Caco-2 (cell line): Measurements from ENCODE around the gene RACGAP1. TPM values are rescaled to one million over a fixed set of nuclear protein-coding genes. Genes with fewer than 3 reads are reported as not detected.

Source experiments
- BruUV-seq: library from RNA; stranded (reverse); fragments of 400-500 nt; replicated peaks from 2 replicates; lab custom pipeline; 2021; lab: Mats Ljungman, UMichigan
- CTCF ChIA-PET: fragments of 300-600 bp; sonication (Branson Sonifier 250); formaldehyde crosslinking; loops from one replicate; lab custom pipeline; 2022; ENCODE audit warnings: antibody characterized with exemption; lab: Charles Lee
- POLR2A ChIA-PET: fragments of 300-600 bp; sonication (Branson Sonifier 250); formaldehyde crosslinking; loops from one replicate; lab custom pipeline; 2022; ENCODE audit warnings: antibody characterized with exemption; lab: Charles Lee
- DNase-seq, 2 experiments: peaks; one replicate each; pipeline versions ENCODE4 v3.0.0 to v3.0.0-alpha.2; 2020 to 2022
- H3K27me3 ChIP-seq: replicated peaks from 2 replicates; pipeline ENCODE4 v1.6.0; 2011; ENCODE audit warnings: low read length; ENCODE audit not compliant: control insufficient read depth, insufficient read depth
- H3K36me3 ChIP-seq: 2 replicates; pipeline ENCODE4 v1.5.1; 2011; ENCODE audit warnings: low read length; ENCODE audit not compliant: control insufficient read depth, insufficient read depth
- H3K4me1 ChIP-seq: fragments of 250-450 bp; sonication (Bioruptor Pico); 2 replicates; pipeline ENCODE4 v1.5.1; 2020; ENCODE audit warnings: mild to moderate bottlenecking
- H3K4me3 ChIP-seq: 2 replicates; pipeline ENCODE4 v1.5.1; 2011; ENCODE audit warnings: low read depth, mild to moderate bottlenecking, control low read depth, low read length
- H3K9me3 ChIP-seq: fragments of 250-450 bp; sonication (Bioruptor Pico); 2 replicates; pipeline ENCODE4 v1.5.1; 2020; ENCODE audit warnings: mild to moderate bottlenecking, moderate library complexity
- H3K27ac Mint-ChIP-seq: one replicate; pipeline ENCODE4 v1.8.0; 2022; ENCODE audit warnings: mixed read lengths; ENCODE audit not compliant: unreplicated experiment
- H3K27me3 Mint-ChIP-seq: one replicate; pipeline ENCODE4 v1.8.0; 2022; ENCODE audit warnings: mixed read lengths; ENCODE audit not compliant: insufficient read depth, unreplicated experiment
- H3K36me3 Mint-ChIP-seq: one replicate; pipeline ENCODE4 v1.8.0; 2022; ENCODE audit warnings: mild to moderate bottlenecking, mixed read lengths; ENCODE audit not compliant: insufficient read depth, unreplicated experiment
- H3K4me1 Mint-ChIP-seq: one replicate; pipeline ENCODE4 v1.8.0; 2022; ENCODE audit warnings: low read depth, mixed read lengths; ENCODE audit not compliant: unreplicated experiment
- H3K4me3 Mint-ChIP-seq: one replicate; pipeline ENCODE4 v1.8.0; 2022; ENCODE audit warnings: mild to moderate bottlenecking, moderate library complexity, mixed read lengths; ENCODE audit not compliant: unreplicated experiment
- H3K9me3 Mint-ChIP-seq: one replicate; pipeline ENCODE4 v1.8.0; 2022; ENCODE audit warnings: mixed read lengths; ENCODE audit not compliant: unreplicated experiment
- intact Hi-C: fragments of 100-400 bp; cut with micrococcal nuclease; formaldehyde crosslinking; loops from one replicate; pipeline ENCODE4 v1.10.0; 2022; ENCODE audit not compliant: unreplicated experiment
- total RNA-seq: library from RNA; stranded (reverse); gene quantifications from 2 replicates; pipeline ENCODE4 v1.2.3, GENCODE V29; 2022
- TF ChIP-seq, protein P1 (sequence below), 2 experiments: fragments of 200-600 bp in 1 of 2; IDR thresholded peaks; 1 replicate in 1 of 2; 2 replicates in 1 of 2; pipeline versions ENCODE4 v1.5.1 to v1.8.0; 2011 to 2022; ENCODE audit warnings: antibody characterized with exemption in 1 of 2, control low read depth in 1 of 2, inconsistent platforms in 1 of 2, low read depth in 1 of 2, low read length in 1 of 2, mild to moderate bottlenecking in 1 of 2, moderate library complexity in 1 of 2; ENCODE audit not compliant: insufficient read depth in 1 of 2, severe bottlenecking in 1 of 2, unreplicated experiment in 1 of 2

The RACGAP1 gene
- total RNA-seq, 1 experiment from 2014 or later: 131 TPM

DNA sequence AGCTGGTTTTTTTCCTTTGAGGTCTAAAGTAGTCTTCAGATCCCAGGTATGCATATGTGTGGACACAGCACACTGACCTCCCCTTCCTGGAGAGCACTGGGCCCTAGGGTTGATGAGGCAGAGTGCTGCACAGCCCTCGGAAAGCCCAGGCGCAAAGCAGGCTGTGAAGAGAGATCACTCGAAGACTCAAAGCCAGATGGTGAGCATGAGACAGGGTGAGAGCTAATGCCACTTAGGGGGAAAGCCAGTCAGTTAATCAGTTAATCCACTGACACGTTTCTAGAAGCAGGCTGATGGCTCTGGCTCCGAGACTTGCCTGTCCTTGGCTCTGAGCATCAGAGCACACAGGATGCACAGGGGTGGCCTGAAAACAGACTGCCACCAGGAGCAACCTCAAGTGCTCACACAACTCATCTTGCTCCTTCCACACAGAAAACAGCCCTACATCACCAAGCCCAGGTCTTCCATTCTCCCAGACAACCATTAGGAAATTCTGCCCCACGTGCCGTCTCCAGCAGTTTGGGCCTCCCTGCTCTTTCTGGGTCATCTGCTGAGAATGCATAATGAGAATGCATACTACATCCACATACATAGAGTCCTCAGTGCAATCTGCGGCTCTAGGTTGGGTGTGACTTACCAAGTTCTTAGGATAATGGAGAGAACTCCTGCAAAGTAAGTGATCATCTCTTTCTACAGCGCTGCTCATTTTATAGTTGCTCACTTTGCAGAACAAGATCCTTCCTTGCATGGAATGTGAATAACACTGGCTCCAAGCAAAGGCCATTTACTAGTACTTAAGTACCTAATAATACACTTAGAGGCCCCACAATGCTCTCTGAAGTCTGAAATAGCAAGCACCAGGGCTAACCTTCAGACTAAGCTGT lies 40.6 kb downstream of the RACGAP1 start:
- Mint-ChIP-seq H3K4me3 (no peak overlapping the region), H3K4me1 (peaks cover 12% of the 10 kb centered on the region), H3K9me3 (no peaks in the 10 kb centered on the region), H3K27ac (no peak overlapping the region), H3K36me3 (peaks cover 38% of the 10 kb centered on the region), H3K27me3 (no peaks in the 10 kb centered on the region)
- ChIA-PET CTCF (interaction anchor here (0.6 to 1.7 kb wide), 3 partner anchors 19 to 116 kb away, joined by 3 to 5 read pairs (median 4); no protein-coding TSS in a partner anchor), POLR2A (no interaction called here)
- intact Hi-C loops: no loop called here
- H3K4me3 ChIP-seq: no peak overlapping the region
- peaks cover 19% of the 10 kb centered on the region for H3K4me1 ChIP-seq
- no peaks in the 10 kb centered on the region for H3K9me3 ChIP-seq
- no peaks in the 10 kb centered on the region for H3K27me3 ChIP-seq
- BruUV-seq: no TSS peak
- TF ChIP-seq, protein P1, sequence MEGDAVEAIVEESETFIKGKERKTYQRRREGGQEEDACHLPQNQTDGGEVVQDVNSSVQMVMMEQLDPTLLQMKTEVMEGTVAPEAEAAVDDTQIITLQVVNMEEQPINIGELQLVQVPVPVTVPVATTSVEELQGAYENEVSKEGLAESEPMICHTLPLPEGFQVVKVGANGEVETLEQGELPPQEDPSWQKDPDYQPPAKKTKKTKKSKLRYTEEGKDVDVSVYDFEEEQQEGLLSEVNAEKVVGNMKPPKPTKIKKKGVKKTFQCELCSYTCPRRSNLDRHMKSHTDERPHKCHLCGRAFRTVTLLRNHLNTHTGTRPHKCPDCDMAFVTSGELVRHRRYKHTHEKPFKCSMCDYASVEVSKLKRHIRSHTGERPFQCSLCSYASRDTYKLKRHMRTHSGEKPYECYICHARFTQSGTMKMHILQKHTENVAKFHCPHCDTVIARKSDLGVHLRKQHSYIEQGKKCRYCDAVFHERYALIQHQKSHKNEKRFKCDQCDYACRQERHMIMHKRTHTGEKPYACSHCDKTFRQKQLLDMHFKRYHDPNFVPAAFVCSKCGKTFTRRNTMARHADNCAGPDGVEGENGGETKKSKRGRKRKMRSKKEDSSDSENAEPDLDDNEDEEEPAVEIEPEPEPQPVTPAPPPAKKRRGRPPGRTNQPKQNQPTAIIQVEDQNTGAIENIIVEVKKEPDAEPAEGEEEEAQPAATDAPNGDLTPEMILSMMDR (IDR thresholded peaks at IDR 0.05; ENCODE audit: insufficient read depth in 1 of 2, low read depth in 1 of 2, low read length in 1 of 2, severe bottlenecking in 1 of 2, unreplicated experiment in 1 of 2): no peak
- no peak for DNase-seq
- no peaks in the 10 kb centered on the region for H3K36me3 ChIP-seq

DNA sequence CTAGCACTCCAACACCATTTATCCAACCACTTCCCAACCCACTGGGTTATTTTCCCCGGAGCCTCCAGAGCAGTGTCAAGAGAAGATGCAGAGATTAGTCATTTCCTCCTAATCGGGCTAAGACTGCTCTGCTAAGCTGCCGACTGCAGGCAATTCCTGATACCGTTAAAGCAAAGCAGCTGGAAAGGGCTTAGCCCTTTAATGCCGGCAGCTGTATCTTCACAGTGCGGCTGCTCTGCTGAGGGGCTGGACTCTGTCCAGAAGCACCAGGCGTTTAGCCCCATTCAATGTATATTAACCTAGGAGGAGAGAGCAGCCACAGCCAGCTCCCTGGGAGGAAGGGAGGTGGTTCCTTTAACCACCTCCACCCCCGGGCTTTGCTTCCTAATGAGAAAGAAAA lies 41.4 kb downstream of the RACGAP1 start:
- intact Hi-C loops: no loop called here
- Histone ChIP-seq H3K4me1 (peaks cover 19% of the 10 kb centered on the region), H3K27me3 (no peaks in the 10 kb centered on the region), H3K4me3 (no peak overlapping the region), H3K9me3 (no peaks in the 10 kb centered on the region), H3K36me3 (no peaks in the 10 kb centered on the region)
- CTCF ChIA-PET: interaction anchor here (0.7 to 1.1 kb wide), 2 partner anchors 86 to 117 kb away, joined by 3 to 5 read pairs; no protein-coding TSS in a partner anchor
- TF ChIP-seq, protein P1 (IDR thresholded peaks at IDR 0.05; ENCODE audit: insufficient read depth in 1 of 2, low read depth in 1 of 2, low read length in 1 of 2, severe bottlenecking in 1 of 2, unreplicated experiment in 1 of 2): no peak
- POLR2A ChIA-PET: no interaction called here
- BruUV-seq: no TSS peak
- Mint-ChIP-seq H3K9me3 (no peaks in the 10 kb centered on the region), H3K27me3 (no peaks in the 10 kb centered on the region), H3K36me3 (peaks cover 31% of the 10 kb centered on the region), H3K4me3 (no peak overlapping the region), H3K4me1 (peaks cover 12% of the 10 kb centered on the region), H3K27ac (no peak overlapping the region)
- no peak for DNase-seq

DNA sequence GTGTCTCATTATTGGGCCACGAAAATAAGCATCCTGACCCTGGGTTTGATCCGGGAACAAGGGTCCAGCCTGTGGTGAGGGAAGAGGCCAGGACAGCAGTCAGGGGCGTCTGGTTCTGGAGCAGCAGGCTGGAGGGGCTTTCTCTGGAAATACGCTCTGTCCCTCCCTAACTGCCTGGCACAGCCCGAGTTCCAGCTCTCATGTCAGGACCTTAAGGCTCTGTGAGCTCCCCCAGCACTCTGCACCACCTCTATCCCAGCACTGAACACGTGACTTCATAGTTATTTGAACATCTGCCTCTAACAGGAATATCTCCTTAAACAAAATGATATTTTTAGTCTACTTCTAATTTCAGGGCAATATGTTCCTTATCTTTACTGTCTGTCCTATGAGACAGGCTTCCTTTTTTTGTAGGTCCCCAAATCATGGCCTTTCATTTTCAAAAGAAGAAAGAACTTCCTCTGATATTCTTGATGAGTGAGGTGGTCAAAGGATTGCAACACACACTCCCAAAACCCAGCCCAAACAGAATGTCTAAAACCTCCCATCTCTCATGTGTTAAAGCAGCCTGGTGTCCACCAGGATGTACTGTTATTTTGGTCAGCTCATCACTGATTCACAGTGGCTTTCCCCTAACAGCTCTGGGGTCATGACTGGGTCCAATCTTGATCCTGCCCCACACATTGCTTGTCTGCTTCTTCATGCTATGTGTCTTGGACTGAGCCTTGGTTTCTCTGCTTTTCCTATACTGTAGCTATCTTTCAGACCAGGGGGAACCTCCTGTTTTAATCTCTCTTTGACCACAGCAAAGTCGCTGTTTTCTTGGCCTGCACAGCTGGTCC lies 42.8 kb downstream of the RACGAP1 start:
- no peak for DNase-seq
- no peaks in the 10 kb centered on the region for H3K27me3 ChIP-seq
- intact Hi-C loops: no loop called here
- Mint-ChIP-seq H3K27me3 (no peaks in the 10 kb centered on the region), H3K4me3 (no peak overlapping the region), H3K27ac (no peak overlapping the region), H3K36me3 (peaks cover 21% of the 10 kb centered on the region), H3K9me3 (no peaks in the 10 kb centered on the region), H3K4me1 (peaks cover 12% of the 10 kb centered on the region)
- no TSS peak for BruUV-seq
- ChIA-PET POLR2A (no interaction called here), CTCF (interaction anchor here (1.0 to 4.1 kb wide), 6 partner anchors 16 to 130 kb away, joined by 3 to 52 read pairs (median 8); partner anchors contain the start of gene COX14)
- no peaks in the 10 kb centered on the region for H3K36me3 ChIP-seq
- no peak overlapping the region for H3K4me3 ChIP-seq
- H3K4me1 ChIP-seq: peaks cover 19% of the 10 kb centered on the region
- TF ChIP-seq, protein P1 (IDR thresholded peaks at IDR 0.05; ENCODE audit: insufficient read depth in 1 of 2, low read depth in 1 of 2, low read length in 1 of 2, severe bottlenecking in 1 of 2, unreplicated experiment in 1 of 2): no peak
- no peaks in the 10 kb centered on the region for H3K9me3 ChIP-seq
